A549 (cell line): ENCODE data around the gene COPG1. TPM values are rescaled to one million over a fixed set of nuclear protein-coding genes. Genes with fewer than 3 reads are reported as not detected.

Experiments used
- ATAC-seq, 2 experiments: fragments of 200-7000 bp in 1 of 2; fragments of >200 bp in 1 of 2; cut with Nextera tagmentation in 1 of 2; cut with Tn5 transposase in 1 of 2; 3 replicates each; pipeline versions ENCODE4 v1.8.0 to v1.9.1; 2018 to 2020; ENCODE audit warnings: mild to moderate bottlenecking in 1 of 2, moderate library complexity in 1 of 2
- CTCF ChIA-PET: fragments of 300-600 bp; sonication (Branson Sonifier 250); formaldehyde crosslinking; extraction: SDS; loops from one replicate; lab custom pipeline; 2021; ENCODE audit warnings: antibody characterized with exemption, inconsistent platforms; lab: Yijun Ruan, JAX
- POLR2A ChIA-PET: fragments of 350-600 bp; formaldehyde crosslinking; extraction: SDS; loops from one replicate; lab custom pipeline; 2021; ENCODE audit warnings: antibody characterized with exemption, inconsistent platforms; lab: Yijun Ruan, JAX
- DNase-seq, 2 experiments: peaks; one replicate each; pipeline versions ENCODE4 v3.0.0 to v3.0.0-alpha.2; 2011 to 2016; ENCODE audit warnings: low read depth in 1 of 2, low spot score in 1 of 2
- FAIRE-seq: peaks from 2 replicates; lab custom pipeline; 2011; peaks lifted over from hg19 to GRCh38; lab: Jason Lieb, UNC
- H3K27ac ChIP-seq, 2 experiments: fragments of >200 bp; sonication (Bioruptor Twin); formaldehyde crosslinking; 3 replicates each; pipeline ENCODE4 v1.5.1; 2016 to 2017
- H3K4me1 ChIP-seq: fragments of >200 bp; sonication (Bioruptor Twin); formaldehyde crosslinking; 3 replicates; pipeline ENCODE4 v1.6.1; 2016
- H3K4me2 ChIP-seq: fragments of >200 bp; sonication (Bioruptor Twin); formaldehyde crosslinking; 3 replicates; pipeline ENCODE4 v1.6.1; 2016
- H3K4me3 ChIP-seq: fragments of >200 bp; sonication (Bioruptor Twin); formaldehyde crosslinking; 3 replicates; pipeline ENCODE4 v1.5.1; 2016
- H3K9me3 ChIP-seq: fragments of >200 bp; sonication (Bioruptor Twin); formaldehyde crosslinking; 3 replicates; pipeline ENCODE4 v1.6.1; 2016
- BCL3 ChIP-seq: fragments of >200 bp; sonication (Bioruptor Twin); formaldehyde crosslinking; IDR thresholded peaks from 3 replicates; pipeline ENCODE4 v1.6.1; 2016
- CBX2 ChIP-seq: fragments of 200-600 bp; sonication (generic); IDR thresholded peaks from 2 replicates; pipeline ENCODE4 v1.6.1; 2016; ENCODE audit warnings: low read depth, mild to moderate bottlenecking, borderline replicate concordance
- CEBPB ChIP-seq, 2 experiments: fragments of >200 bp in 1 of 2; sonication (Bioruptor Twin) in 1 of 2; formaldehyde crosslinking in 1 of 2; IDR thresholded peaks; 2 replicates each; pipeline ENCODE4 v1.6.1; 2012 to 2016
- CHD4 ChIP-seq: fragments of 200-600 bp; sonication (generic); IDR thresholded peaks from 2 replicates; pipeline ENCODE4 v1.6.1; 2016; ENCODE audit warnings: antibody characterized with exemption, mild to moderate bottlenecking, borderline replicate concordance
- ELK1 ChIP-seq: fragments of 150-350 bp; IDR thresholded peaks from 2 replicates; pipeline ENCODE4 v1.6.1; 2014; ENCODE audit warnings: low read depth, mild to moderate bottlenecking, low read length
- ESRRA ChIP-seq: fragments of 150-350 bp; IDR thresholded peaks from 2 replicates; pipeline ENCODE4 v1.6.1; 2014; ENCODE audit warnings: mild to moderate bottlenecking, low read length, borderline replicate concordance
- FOSL2 ChIP-seq, 2 experiments: fragments of 450-650 bp in 1 of 2; fragments of >200 bp in 1 of 2; sonication (Bioruptor Twin) in 1 of 2; formaldehyde crosslinking; IDR thresholded peaks; 2 replicates each; pipeline versions ENCODE4 v1.5.0 to v1.6.1; 2016 to 2020; ENCODE audit warnings: mild to moderate bottlenecking in 1 of 2, moderate library complexity in 1 of 2
- GATA3 ChIP-seq: IDR thresholded peaks from 2 replicates; pipeline ENCODE4 v1.6.1; 2012; ENCODE audit warnings: borderline replicate concordance
- HES2 ChIP-seq: fragments of >200 bp; sonication (Bioruptor Twin); formaldehyde crosslinking; IDR thresholded peaks from 2 replicates; pipeline ENCODE4 v1.6.1; 2016
- HEYL ChIP-seq: fragments of 250-450 bp; sonication (Bioruptor Pico); IDR thresholded peaks from 2 replicates; pipeline ENCODE4 v1.8.0; 2021; ENCODE audit warnings: mild to moderate bottlenecking, moderate library complexity
- HOXA7 ChIP-seq: fragments of 250-450 bp; sonication (Bioruptor Pico); IDR thresholded peaks from 2 replicates; pipeline ENCODE4 v1.5.0; 2020; ENCODE audit warnings: mild to moderate bottlenecking, moderate library complexity
- HOXB5 ChIP-seq: fragments of 250-450 bp; sonication (Bioruptor Pico); IDR thresholded peaks from 2 replicates; pipeline ENCODE4 v1.5.0; 2020; ENCODE audit warnings: mild to moderate bottlenecking, moderate library complexity
- KDM5A ChIP-seq: fragments of 200-600 bp; sonication (generic); IDR thresholded peaks from 2 replicates; pipeline ENCODE4 v1.6.1; 2016; ENCODE audit warnings: antibody characterized with exemption, mild to moderate bottlenecking
- MAX ChIP-seq: IDR thresholded peaks from 2 replicates; pipeline ENCODE4 v1.6.1; 2012
- MYC ChIP-seq: IDR thresholded peaks from 2 replicates; pipeline ENCODE4 v1.6.1; 2012; ENCODE audit warnings: mild to moderate bottlenecking, inconsistent platforms, low read length, improper control_type of control experiment, borderline replicate concordance
- POLR2AphosphoS2 ChIP-seq: conservative IDR thresholded peaks from 2 replicates; pipeline ENCODE4 v1.6.1; 2012; ENCODE audit warnings: low read length, improper control_type of control experiment, inconsistent platforms
- RAD21 ChIP-seq, 2 experiments: fragments of >200 bp in 1 of 2; sonication (Bioruptor Twin) in 1 of 2; formaldehyde crosslinking in 1 of 2; IDR thresholded peaks in 1 of 2; conservative IDR thresholded peaks in 1 of 2; 2 replicates in 1 of 2; 3 replicates in 1 of 2; pipeline ENCODE4 v1.6.1; 2012 to 2018; ENCODE audit warnings: inconsistent platforms in 1 of 2
- SMC3 ChIP-seq: fragments of >200 bp; sonication (Bioruptor Twin); formaldehyde crosslinking; IDR thresholded peaks from 3 replicates; pipeline ENCODE4 v1.6.1; 2018; ENCODE audit warnings: inconsistent platforms
- TFCP2L1 ChIP-seq: fragments of 250-450 bp; sonication (Bioruptor Pico); IDR thresholded peaks from 2 replicates; pipeline ENCODE4 v1.5.0; 2021; ENCODE audit warnings: mild to moderate bottlenecking
- USF2 ChIP-seq: fragments of 450-650 bp; IDR thresholded peaks from 2 replicates; pipeline ENCODE4 v1.6.1; 2014; ENCODE audit warnings: antibody characterized with exemption
- ZFP36 ChIP-seq: fragments of 450-650 bp; IDR thresholded peaks from 2 replicates; pipeline ENCODE4 v1.6.1; 2014; ENCODE audit warnings: borderline replicate concordance; ENCODE audit not compliant: partially characterized antibody
- WGBS: methylation state at CpG from one replicate; pipeline ENCODE4 v1.1.6; 2017; ENCODE audit errors: missing lambda C conversion rate; 5-methylcytosine and 5-hydroxymethylcytosine counted together
- polyA plus RNA-seq, 4 experiments: library from polyadenylated mRNA; depleted of rRNA in 3 of 4; stranded (reverse); fragments of >200 nt; fragmentation: RNase III in 1 of 4; extraction: RNeasy Plus Mini Kit Qiagen cat#74134 plus additional on column Dnase treatment in 1 of 4; gene quantifications; 2 replicates in 3 of 4; 3 replicates in 1 of 4; pipeline ENCODE4 v1.2.3, GENCODE V29; 2011 to 2017

Gene COPG1
- polyA plus RNA-seq, 2 of the 4 experiments (the other 2 are of a cell fraction): 80.6 to 90.2 TPM

- TF ChIP-seq USF2: no peak
- no peak for TF ChIP-seq MYC
- no peak for TF ChIP-seq GATA3
- no peak for TF ChIP-seq ESRRA
- TF ChIP-seq BCL3: no peak
- no peak for TF ChIP-seq HES2
- TF ChIP-seq, all 56 proteins: peak for 0
Measured at GRCh38 chr3:129256270-129256669, 6.9 kb downstream of the COPG1 start (continued).

- FAIRE-seq: no peak
Measured at GRCh38 chr3:129257609-129258008, 8.2 kb downstream of the COPG1 start.

GRCh38 chr3:129259612-129260477, 10.4 kb downstream of the COPG1 start:
- TF ChIP-seq ZFP36 (no peak), HOXB5 (CRISPR knock-in tag) (no peak), SMC3 (no peak), POLR2AphosphoS2 (no peak), CBX2 (no peak), KDM5A (no peak), HOXA7 (CRISPR knock-in tag) (no peak), TFCP2L1 (CRISPR knock-in tag) (no peak)
- ATAC-seq: no peak
- ChIA-PET POLR2A (interaction anchor here (1.7 kb wide), 1 partner anchor 10 kb away, joined by 7 read pairs; the partner anchor contains the start of gene COPG1), CTCF (interaction anchor here (0.8 to 1.8 kb wide), 6 partner anchors 14 to 310 kb away, joined by 3 to 6 read pairs (median 4); a partner anchor contains a TSS)
- FAIRE-seq: no peak
- DNase-seq: no peak
- Histone ChIP-seq H3K4me1 (no peaks in the 10 kb centered on the region), H3K27ac (no peak overlapping the region), H3K4me3 (no peak overlapping the region), H3K4me2 (no peak overlapping the region), H3K9me3 (no peaks in the 10 kb centered on the region)
- WGBS: 88% methylated on average over 6 of the region's 7 CpGs

More at GRCh38 chr3:129257609-129258008, 8.2 kb downstream of the COPG1 start:
- ATAC-seq (no peak), DNase-seq (no peak)
- no peak overlapping the region for H3K4me3 ChIP-seq
- H3K9me3 ChIP-seq: no peaks in the 10 kb centered on the region
- no peaks in the 10 kb centered on the region for H3K4me1 ChIP-seq
- CTCF ChIA-PET: interaction anchor here (0.6 to 3.1 kb wide), 6 partner anchors 12 to 204 kb away, joined by 3 to 22 read pairs (median 4); no protein-coding TSS in a partner anchor
- POLR2A ChIA-PET: no interaction called here
- H3K4me2 ChIP-seq: no peak overlapping the region
- WGBS: 91% methylated on average over 11 of the region's 11 CpGs
- no peak overlapping the region for H3K27ac ChIP-seq
- TF ChIP-seq CEBPB (IDR thresholded peaks at IDR 0.05) (peak; percentile 18 to 42; a peak in 1 of 4 replicates), RAD21 (conservative IDR thresholded peaks at IDR 0.05 in 1 of 2, IDR thresholded peaks at IDR 0.05 in 1 of 2) (no peak)
- TF ChIP-seq, all 56 proteins: peak for 1

- CTCF ChIA-PET: interaction anchor here (1.0 to 1.8 kb wide), 6 partner anchors 15 to 310 kb away, joined by 3 to 6 read pairs (median 5); a partner anchor contains a TSS
- Histone ChIP-seq H3K9me3 (no peaks in the 10 kb centered on the region), H3K4me1 (no peaks in the 10 kb centered on the region), H3K4me2 (no peak overlapping the region), H3K4me3 (no peak overlapping the region), H3K27ac (no peak overlapping the region)
- POLR2A ChIA-PET: interaction anchor here (0.6 to 1.7 kb wide), 2 partner anchors 11 to 18 kb away, joined by 3 to 7 read pairs; partner anchors contain the start of genes COPG1 and HMCES
- ATAC-seq: no peak
- TF ChIP-seq FOSL2 (IDR thresholded peaks at IDR 0.05) (no peak), FOSL2 (CRISPR knock-in tag; IDR thresholded peaks at IDR 0.05) (no peak), MAX (no peak), CEBPB (IDR thresholded peaks at IDR 0.05) (no peak), HES2 (no peak), ELK1 (no peak), HEYL (CRISPR knock-in tag) (no peak), CHD4 (no peak)
- FAIRE-seq: no peak
- no peak for DNase-seq
- WGBS: 94% methylated on average over 9 of the region's 11 CpGs
Measured at GRCh38 chr3:129260606-129261005, 11.2 kb downstream of the COPG1 start.
